MCF 10A (cell line): Measurements from ENCODE around the gene UBE2E1. TPM values are rescaled to one million over a fixed set of nuclear protein-coding genes. Genes with fewer than 3 reads are reported as not detected.

Experiments used
- BruUV-seq: library from RNA; stranded (reverse); fragments of 400-500 nt; replicated peaks from 2 replicates; lab custom pipeline; 2021; lab: Mats Ljungman, UMichigan
- CTCF ChIA-PET: fragments of 300-600 bp; sonication (Branson Sonifier 250); formaldehyde crosslinking; extraction: SDS; loops from one replicate; lab custom pipeline; 2021; ENCODE audit warnings: antibody characterized with exemption, inconsistent platforms; lab: Yijun Ruan, JAX
- POLR2A ChIA-PET: fragments of 300-600, 350-650 bp; sonication (Branson Sonifier 250); formaldehyde crosslinking; extraction: SDS; loops from one replicate; lab custom pipeline; 2020; ENCODE audit warnings: antibody characterized with exemption, inconsistent platforms; lab: Yijun Ruan, JAX
- DNase-seq: peaks from one replicate; pipeline ENCODE4 v3.0.0-alpha.2; 2018; ENCODE audit not compliant: unreplicated experiment
- H3K27ac Mint-ChIP-seq: one replicate; pipeline ENCODE4 v1.8.0; 2022; ENCODE audit warnings: mild to moderate bottlenecking, low read depth, mixed read lengths; ENCODE audit not compliant: unreplicated experiment
- H3K27me3 Mint-ChIP-seq: one replicate; pipeline ENCODE4 v1.8.0; 2022; ENCODE audit warnings: mixed read lengths; ENCODE audit not compliant: insufficient read depth, unreplicated experiment
- H3K36me3 Mint-ChIP-seq: one replicate; pipeline ENCODE4 v1.8.0; 2022; ENCODE audit warnings: mild to moderate bottlenecking, moderate library complexity, mixed read lengths; ENCODE audit not compliant: insufficient read depth, unreplicated experiment
- H3K4me1 Mint-ChIP-seq: one replicate; pipeline ENCODE4 v1.8.0; 2022; ENCODE audit warnings: mixed read lengths; ENCODE audit not compliant: insufficient read depth, unreplicated experiment
- H3K4me3 Mint-ChIP-seq: one replicate; pipeline ENCODE4 v1.8.0; 2022; ENCODE audit warnings: mild to moderate bottlenecking, moderate library complexity, mixed read lengths; ENCODE audit not compliant: unreplicated experiment
- H3K9me3 Mint-ChIP-seq: one replicate; pipeline ENCODE4 v1.8.0; 2022; ENCODE audit warnings: mixed read lengths; ENCODE audit not compliant: unreplicated experiment
- CTCF ChIP-seq: fragments of 200-600 bp; IDR thresholded peaks from one replicate; pipeline ENCODE4 v1.8.0; 2022; ENCODE audit warnings: antibody characterized with exemption, mild to moderate bottlenecking; ENCODE audit not compliant: unreplicated experiment
- intact Hi-C: fragments of 100-400 bp; cut with micrococcal nuclease; formaldehyde crosslinking; loops from 2 replicates; pipeline ENCODE4 v1.14.1; 2022
- total RNA-seq: library from RNA; stranded (reverse); gene quantifications from 2 replicates; pipeline ENCODE4 v1.2.3, GENCODE V29; 2022

Gene UBE2E1
- total RNA-seq, 1 experiment from 2014 or later = 128 TPM

- BruUV-seq = no TSS peak
- H3K9me3 Mint-ChIP-seq = no peaks in the 10 kb centered on the region
- H3K27ac Mint-ChIP-seq = no peak overlapping the region
- CTCF ChIA-PET = interaction anchor here (0.6 to 2.3 kb wide), 4 partner anchors 13 to 580 kb away, joined by 3 to 11 read pairs (median 3); no protein-coding TSS in a partner anchor
- POLR2A ChIA-PET = interaction anchor here (0.7 to 1.1 kb wide), 2 partner anchors 9 to 590 kb away, joined by 3 to 4 read pairs; no protein-coding TSS in a partner anchor
- peaks cover 7% of the 10 kb centered on the region for H3K36me3 Mint-ChIP-seq
- no peaks in the 10 kb centered on the region for H3K4me1 Mint-ChIP-seq
- intact Hi-C loops = loop anchor here (5.0 kb wide), 1 partner anchor 316 kb away; no protein-coding TSS in a partner anchor
- DNase-seq = no peak
- H3K27me3 Mint-ChIP-seq = no peaks in the 10 kb centered on the region
- H3K4me3 Mint-ChIP-seq = no peak overlapping the region
- no peak for TF ChIP-seq CTCF
Observed at GRCh38 chr3:23762759-23763477, 42.8 kb upstream of the UBE2E1 start.

GRCh38 chr3:23764407-23764806 lies 41.3 kb upstream of the UBE2E1 start:
- H3K27me3 Mint-ChIP-seq = no peaks in the 10 kb centered on the region
- no TSS peak for BruUV-seq
- no peak overlapping the region for H3K27ac Mint-ChIP-seq
- H3K9me3 Mint-ChIP-seq = no peaks in the 10 kb centered on the region
- intact Hi-C loops = loop anchor here (5.0 kb wide), 1 partner anchor 317 kb away; no protein-coding TSS in a partner anchor
- no peak for TF ChIP-seq CTCF
- H3K4me3 Mint-ChIP-seq = no peak overlapping the region
- DNase-seq = no peak
- ChIA-PET CTCF (no interaction called here), POLR2A (no interaction called here)
- H3K4me1 Mint-ChIP-seq = no peaks in the 10 kb centered on the region
- H3K36me3 Mint-ChIP-seq = peaks cover 7% of the 10 kb centered on the region

- no peaks in the 10 kb centered on the region for H3K9me3 Mint-ChIP-seq
- no peak for TF ChIP-seq CTCF
- BruUV-seq = no TSS peak
- H3K27me3 Mint-ChIP-seq = no peaks in the 10 kb centered on the region
- no peak overlapping the region for H3K27ac Mint-ChIP-seq
- no peak for DNase-seq
- intact Hi-C loops = no loop called here
- no peak overlapping the region for H3K4me3 Mint-ChIP-seq
- CTCF ChIA-PET = no interaction called here
- H3K4me1 Mint-ChIP-seq = no peaks in the 10 kb centered on the region
- peaks cover 5% of the 10 kb centered on the region for H3K36me3 Mint-ChIP-seq
- POLR2A ChIA-PET = interaction anchor here (0.9 kb wide), 1 partner anchor 13 kb away, joined by 3 read pairs; no protein-coding TSS in a partner anchor
Observed at GRCh38 chr3:23767546-23767945, 38.2 kb upstream of the UBE2E1 start.

- no peak for TF ChIP-seq CTCF
Observed at GRCh38 chr3:23775254-23775909, 30.4 kb upstream of the UBE2E1 start.

More at GRCh38 chr3:23775254-23775909, 30.4 kb upstream of the UBE2E1 start:
- intact Hi-C loops = no loop called here
- Mint-ChIP-seq H3K9me3 (no peaks in the 10 kb centered on the region), H3K36me3 (no peaks in the 10 kb centered on the region), H3K4me1 (no peaks in the 10 kb centered on the region), H3K4me3 (no peak overlapping the region), H3K27me3 (no peaks in the 10 kb centered on the region), H3K27ac (no peak overlapping the region)
- POLR2A ChIA-PET = interaction anchor here (0.7 kb wide), 2 partner anchors 35 to 92 kb away, joined by 3 to 4 read pairs; no protein-coding TSS in a partner anchor
- BruUV-seq = no TSS peak
- no peak for DNase-seq
- CTCF ChIA-PET = interaction anchor here (0.7 kb wide), 1 partner anchor 174 kb away, joined by 3 read pairs; no protein-coding TSS in a partner anchor
